ENCODE results near the gene ANXA3. TPM values are rescaled to one million over a fixed set of nuclear protein-coding genes. Genes with fewer than 3 reads are reported as not detected.
"Not testable (repeated sequence)": the region's sequence is repeated elsewhere in the genome, so short reads cannot be mapped to it uniquely, and the experiment has no call there.

The ANXA3 gene
- total RNA-seq, 1 donor from 2014 or later = 51.0 TPM

- ATAC-seq = no peak
Measured at GRCh38 chr4:78543424-78544125, 8.0 kb upstream of the ANXA3 start.

- no peak for ATAC-seq
Measured at GRCh38 chr4:78544678-78545077, 6.9 kb upstream of the ANXA3 start.

GRCh38 chr4:78545275-78546246 lies 6.0 kb upstream of the ANXA3 start:
- ATAC-seq = no peak

GRCh38 chr4:78547899-78548298 lies 3.7 kb upstream of the ANXA3 start:
- not testable (repeated sequence) for ATAC-seq

GRCh38 chr4:78548889-78549288 lies 2.7 kb upstream of the ANXA3 start:
- not testable (repeated sequence) for ATAC-seq

- ATAC-seq = peak; percentile 87
Measured at GRCh38 chr4:78552389-78553042, 946 bp downstream of the ANXA3 start.

DNA sequence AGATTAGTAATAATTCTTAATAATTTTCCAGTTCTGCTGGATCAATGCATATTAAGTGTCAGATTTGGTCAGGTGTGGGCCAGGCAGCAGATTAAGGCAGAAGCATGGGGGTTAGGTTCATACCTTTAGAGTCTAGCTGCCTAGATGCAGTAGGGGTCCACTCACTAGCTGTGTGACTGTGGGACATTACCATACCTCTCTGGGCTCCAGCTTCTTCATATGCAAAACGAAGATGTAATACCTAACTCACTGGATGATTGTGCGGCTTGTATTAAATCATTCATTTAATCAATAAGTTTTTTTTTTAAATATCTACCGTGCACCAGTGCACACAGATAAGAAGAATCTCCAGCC lies 1.4 kb downstream of the ANXA3 start:
- ATAC-seq = no peak

GRCh38 chr4:78553529-78554060 lies 2.0 kb downstream of the ANXA3 start:
- no peak for ATAC-seq

DNA sequence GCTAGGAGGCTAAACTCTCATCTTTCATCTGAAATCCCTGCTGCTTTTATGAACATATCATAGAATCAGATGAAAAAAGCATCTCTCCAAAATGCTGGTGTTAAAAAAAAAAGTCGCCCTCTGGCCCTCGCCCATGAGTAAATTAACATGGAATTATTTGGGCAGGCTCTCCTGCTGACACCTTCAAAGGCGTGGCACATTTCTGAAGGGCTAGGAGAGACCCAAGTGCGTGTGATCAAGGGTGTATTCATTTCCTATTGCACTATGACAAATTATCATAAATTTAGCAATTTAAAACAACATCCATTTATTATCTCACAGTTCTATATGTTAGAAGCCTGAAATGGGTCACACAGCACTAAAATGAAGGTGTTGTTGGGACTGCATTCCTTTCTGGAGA lies 5.1 kb downstream of the ANXA3 start:
- ATAC-seq = peak; percentile 41

DNA sequence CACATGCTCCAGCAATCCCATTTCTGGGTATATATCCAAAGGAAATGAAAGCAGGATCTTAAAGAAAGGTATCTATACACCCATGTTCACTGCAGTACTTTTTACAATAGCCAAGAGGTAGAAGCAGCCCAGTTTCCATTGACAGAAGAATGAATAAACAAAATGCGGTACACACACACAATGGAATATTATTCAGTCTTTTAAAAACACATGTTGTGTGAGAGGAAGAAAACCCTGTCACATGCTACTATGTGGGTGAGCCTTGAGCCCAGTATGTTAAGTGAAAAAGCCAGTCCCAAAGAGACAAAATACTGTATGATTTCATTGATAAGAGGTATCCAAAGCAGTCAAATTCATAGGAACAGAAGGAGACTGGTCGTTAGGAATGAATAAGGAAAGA lies 6.3 kb downstream of the ANXA3 start:
- no peak for ATAC-seq

DNA sequence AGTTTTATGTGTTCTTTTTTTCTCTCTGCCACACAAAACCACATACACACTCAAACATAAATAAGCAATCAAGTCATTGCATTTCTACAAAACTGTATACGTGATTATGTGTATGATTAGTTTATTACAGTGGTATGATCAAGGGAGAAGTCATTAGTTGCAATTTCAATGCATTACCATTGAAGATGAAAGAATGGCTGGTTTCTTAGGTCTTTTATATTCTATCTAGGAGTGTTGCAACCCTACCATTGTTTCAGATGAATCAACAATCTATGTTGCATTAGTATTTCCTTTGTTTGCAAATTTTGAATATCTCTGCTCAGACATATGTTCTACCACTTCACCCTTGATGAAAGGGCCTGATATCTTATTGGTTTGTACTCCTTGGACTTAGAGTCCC lies 6.8 kb downstream of the ANXA3 start:
- peak; percentile 72 for ATAC-seq

GRCh38 chr4:78560296-78560963 lies 8.9 kb downstream of the ANXA3 start:
- ATAC-seq = no peak

DNA sequence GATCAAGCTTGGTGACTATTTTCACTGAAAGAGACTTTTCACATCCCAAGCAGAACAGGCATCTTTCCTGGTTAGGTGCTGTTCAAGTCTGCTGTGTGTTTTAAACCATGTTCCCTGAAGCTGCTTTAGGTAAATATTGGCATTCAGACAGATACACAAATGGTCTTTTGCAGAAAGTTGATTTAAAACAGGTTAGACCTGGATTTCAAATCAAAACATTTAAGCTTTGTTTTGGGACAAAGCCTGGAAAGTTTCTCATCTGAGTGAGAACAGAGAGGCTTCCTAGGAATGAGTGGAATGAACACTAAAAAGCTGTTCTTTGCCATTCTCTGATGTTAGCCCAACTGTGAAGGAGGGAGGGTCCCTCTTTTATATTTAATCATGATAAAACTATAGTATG lies 10.1 kb downstream of the ANXA3 start:
- no peak for ATAC-seq

DNA sequence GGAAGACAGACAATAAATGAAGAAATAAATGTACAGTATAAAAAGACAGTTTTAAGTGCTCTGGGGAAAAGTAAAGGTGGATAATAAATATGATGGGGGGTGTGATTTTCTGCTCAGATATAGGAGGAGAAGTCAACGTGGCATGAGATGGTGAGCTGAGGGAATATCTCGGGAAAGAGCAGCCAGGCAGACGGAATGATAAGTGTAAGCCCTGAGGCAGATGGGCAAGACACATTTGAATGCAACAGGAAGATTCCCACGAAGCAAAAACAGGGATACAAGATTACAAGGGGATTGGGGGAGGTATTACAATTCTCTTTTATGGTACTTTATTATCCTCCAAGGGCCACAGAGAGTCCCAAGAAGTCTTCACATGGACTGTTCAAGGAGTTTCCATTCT lies 11.1 kb downstream of the ANXA3 start:
- no peak for ATAC-seq

- peak; percentile 76 for ATAC-seq
Measured at GRCh38 chr4:78565971-78566372, 14.4 kb downstream of the ANXA3 start.

DNA sequence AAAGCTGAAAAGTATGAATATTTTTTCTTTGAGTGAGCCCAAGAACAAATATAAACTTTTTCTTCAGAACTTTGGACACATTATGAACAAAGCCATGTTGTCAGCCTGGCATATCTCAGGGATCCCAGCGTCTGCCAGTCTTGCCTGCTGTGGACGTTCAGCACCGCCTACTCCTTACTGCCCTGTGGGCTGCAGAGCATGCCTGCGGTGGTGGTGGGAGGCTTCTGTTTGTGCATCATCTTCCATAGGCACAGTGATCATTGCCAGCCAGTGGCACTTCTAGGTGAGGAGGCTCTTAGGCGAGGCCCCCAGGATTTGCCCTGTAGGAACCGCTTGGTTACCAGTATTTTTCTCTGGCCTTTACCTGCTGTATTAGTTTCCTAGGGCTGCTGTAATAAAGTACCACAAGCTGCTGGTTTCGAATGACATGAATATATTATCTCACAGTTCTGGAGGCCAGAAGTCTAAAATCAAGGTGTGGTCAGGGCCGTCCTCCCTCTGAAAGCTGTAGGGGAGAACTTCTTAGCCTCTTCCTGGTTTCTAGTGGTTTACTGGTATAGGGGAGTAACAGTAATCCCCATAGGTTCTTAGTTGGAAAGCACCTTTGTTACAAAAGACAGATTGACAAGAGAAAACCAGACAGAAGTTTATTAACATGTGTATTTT lies 15.4 kb downstream of the ANXA3 start:
- ATAC-seq = no peak

DNA sequence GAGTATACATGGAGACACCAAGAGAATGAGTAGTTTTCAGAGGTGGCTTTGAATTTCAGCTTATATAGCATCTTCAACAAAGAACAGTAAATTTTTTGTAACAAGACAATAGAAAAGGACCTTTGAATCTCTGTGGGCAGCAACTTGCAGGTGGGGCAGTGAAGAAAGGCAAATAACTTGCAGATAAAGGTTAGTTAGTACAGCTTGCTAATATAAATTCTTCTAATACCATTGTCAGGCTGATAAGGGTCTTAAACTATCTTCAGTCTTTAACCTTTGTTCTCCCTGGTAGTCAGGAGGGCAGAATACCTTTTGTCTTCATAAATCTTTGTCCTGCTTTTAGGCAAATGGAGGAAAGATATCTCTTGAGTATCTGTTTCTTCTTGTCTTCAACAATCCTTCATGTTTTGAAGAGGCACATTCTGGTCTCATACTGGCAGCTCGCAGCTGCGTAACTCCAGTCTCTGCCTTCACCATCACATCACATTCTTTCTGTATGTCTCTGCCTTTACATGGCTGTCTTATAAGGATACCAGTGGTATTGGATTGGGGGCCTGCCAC lies 16.0 kb downstream of the ANXA3 start:
- ATAC-seq = no peak

DNA sequence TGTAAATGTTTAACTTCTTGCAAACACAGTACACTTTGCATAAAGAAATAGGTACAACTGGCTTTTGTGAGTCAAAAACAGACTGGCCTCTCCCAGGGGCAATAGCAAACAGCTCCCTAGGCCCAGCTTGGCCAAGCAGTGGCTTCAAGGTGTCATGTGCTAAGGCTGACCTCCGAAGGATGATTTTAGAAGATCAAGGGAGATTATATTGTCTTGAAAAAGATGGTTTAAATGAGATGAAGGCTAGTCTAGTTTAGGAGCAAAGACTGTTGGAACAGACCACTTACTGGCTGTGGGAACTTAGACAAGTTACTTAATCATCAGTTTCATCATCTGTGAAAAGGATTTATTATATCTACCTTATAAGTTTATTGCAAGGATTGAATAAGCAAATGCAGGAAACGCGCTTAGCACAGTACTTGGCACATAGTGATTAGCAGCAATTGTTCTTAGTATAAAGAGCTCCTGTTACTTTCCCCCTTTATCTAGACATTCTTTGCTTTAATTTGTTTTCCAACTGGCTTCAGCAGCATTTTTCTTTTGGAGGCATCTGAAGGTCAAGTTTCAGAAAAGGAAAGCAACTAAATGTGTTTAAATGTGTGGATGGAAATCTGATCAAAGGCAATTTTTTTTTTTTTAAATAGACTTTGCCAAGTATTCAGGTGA lies 17.2 kb downstream of the ANXA3 start:
- no peak for ATAC-seq

- peak; percentile 68 for ATAC-seq
Measured at GRCh38 chr4:78569306-78569821, 17.8 kb downstream of the ANXA3 start.

GRCh38 chr4:78570117-78570516 lies 18.5 kb downstream of the ANXA3 start:
- no peak for ATAC-seq

GRCh38 chr4:78571804-78572203 lies 20.2 kb downstream of the ANXA3 start:
- ATAC-seq = no peak
